ENCODE data around the gene TNFRSF18.
"Not testable (repeated sequence)": the region's sequence is repeated elsewhere in the genome, so short reads cannot be mapped to it uniquely, and the experiment has no call there.

TNFRSF18 gene

DNA sequence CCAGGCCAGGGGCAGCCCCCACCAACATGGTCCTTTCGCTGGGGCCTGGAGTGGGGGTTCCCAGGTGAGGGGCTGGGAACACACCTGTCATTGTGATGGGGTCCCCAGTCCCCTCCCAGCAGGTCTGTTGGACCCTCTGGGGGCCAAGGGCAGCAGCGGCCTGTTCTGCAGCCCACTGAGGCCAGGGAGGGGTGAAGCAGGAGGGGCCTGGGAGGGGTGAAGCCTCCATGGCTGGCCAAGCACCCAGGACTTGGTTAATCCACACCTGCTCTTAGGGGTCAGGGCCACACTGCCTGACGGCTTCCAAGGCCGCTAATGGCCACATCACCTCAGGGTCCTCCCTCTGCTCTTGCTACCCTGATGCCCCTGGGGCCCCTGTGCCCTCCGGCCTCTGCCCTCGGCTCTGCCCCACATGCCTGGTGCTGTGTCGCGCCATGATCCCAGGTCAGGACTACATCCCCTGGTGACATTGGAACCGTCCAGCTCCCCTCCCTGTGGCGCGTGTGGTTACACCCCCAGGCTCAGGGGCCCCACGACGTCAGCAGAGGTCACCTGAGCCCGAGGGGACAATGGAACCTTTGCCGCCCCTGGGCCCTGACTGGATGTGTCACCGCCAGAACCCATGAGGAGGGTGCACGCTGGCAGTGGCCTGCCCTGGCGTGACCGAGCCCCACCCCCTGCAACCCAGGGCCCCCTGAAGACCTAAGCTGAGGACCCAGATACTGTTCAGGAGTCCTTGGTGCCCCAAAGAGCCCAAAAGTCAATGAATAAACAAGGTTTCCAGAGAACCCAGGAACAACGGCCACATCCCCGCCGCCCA, 7.0 kb downstream of the TNFRSF18 start:
- DNase-seq, result no peak
- ATAC-seq, result no peak

DNA sequence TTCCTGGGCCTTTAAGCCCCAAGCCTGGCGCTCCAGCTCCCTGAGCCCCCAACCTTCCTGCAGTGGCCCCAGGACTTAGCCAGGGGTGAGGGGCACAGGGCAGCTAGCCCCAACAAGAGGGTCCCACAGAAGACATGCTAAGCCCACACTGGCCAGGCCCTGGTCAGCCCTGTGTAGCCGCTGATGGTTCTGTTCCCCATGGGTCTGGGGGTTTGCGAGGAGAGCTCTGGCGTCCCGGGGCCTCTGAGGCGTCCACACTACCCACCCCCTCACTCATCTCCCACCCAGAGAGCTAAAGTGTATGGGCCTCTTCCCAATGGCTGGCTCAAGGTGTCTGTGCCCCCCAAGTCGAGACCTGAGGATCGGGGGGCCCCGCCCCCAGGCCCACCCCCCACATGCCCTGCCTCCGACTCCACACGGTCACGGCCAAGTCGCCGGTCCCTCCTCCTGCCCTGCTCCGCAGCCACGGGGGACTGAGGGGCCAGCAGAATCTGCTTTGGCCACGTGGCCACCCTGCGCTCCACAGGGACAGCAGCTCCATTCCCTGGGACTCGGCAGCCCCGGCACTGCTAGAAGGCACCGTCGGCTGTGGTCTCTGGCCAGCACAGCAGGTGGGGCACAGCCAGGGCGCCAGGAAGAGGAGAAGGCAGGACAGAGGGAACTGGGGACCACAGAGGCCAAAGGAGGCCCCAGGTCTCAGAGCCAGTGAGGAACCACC, 7.8 kb downstream of the TNFRSF18 start:
- DNase-seq (no peak), ATAC-seq (no peak)

DNA sequence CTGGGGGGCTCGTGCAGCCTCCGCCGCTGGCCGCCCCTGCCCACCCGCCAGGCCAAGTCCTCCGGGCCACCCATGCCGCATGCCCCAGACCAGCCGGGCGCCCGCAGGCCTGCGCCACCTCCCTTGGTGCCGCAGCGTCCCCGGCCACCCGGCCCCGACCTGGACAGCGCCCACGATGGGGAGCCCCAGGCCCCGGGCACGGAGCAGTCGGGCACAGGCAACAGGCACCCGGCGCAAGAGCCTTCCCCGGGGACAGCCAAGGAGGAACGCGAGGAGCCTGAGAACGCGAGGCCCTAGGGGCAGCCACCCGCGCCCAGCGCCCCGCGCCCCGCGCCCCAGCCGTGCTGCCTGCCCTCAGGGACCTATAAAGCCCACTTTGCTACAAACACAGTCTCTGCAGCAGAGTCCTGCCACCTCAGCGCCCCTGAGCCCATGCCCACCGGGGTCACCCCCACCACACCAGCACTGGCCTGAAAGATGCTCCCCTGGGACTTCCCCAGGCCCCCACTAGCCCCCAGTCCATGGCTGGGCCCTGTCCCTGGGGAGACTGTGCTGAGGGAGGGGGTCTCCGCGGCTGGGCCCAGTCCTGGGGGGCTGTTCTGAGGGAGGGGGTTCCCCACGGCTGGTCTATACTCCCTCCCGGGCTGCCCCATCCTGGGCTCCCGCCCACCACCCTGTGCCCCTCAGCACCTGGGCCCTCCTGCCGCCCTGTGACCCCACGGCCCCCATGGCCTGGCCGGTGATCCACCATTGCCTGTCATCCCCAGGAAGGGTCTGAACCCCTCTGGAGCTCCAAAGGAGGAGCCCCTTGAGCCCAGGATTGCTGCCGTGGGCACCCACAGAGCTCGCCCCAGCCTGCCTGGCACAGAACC, 8.6 kb downstream of the TNFRSF18 start:
- ATAC-seq, result no peak
- DNase-seq, result peak; percentile 2

DNA sequence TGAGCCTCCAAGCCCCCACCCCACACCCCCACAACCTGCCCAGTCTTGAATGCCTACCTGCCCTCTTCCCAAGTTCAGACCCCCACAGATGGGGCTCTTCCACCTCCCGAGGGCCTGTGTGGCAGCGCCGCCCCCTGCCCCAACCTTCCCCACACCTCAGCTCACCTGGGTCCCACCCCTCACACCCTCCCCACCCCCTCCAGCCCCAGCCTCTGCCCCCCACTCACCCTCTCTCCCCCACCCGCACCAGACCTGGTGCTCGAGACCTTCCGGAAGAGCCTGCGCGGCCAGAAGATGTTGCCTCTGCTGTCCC, 9.2 kb downstream of the TNFRSF18 start:
- no peak for ATAC-seq

DNA sequence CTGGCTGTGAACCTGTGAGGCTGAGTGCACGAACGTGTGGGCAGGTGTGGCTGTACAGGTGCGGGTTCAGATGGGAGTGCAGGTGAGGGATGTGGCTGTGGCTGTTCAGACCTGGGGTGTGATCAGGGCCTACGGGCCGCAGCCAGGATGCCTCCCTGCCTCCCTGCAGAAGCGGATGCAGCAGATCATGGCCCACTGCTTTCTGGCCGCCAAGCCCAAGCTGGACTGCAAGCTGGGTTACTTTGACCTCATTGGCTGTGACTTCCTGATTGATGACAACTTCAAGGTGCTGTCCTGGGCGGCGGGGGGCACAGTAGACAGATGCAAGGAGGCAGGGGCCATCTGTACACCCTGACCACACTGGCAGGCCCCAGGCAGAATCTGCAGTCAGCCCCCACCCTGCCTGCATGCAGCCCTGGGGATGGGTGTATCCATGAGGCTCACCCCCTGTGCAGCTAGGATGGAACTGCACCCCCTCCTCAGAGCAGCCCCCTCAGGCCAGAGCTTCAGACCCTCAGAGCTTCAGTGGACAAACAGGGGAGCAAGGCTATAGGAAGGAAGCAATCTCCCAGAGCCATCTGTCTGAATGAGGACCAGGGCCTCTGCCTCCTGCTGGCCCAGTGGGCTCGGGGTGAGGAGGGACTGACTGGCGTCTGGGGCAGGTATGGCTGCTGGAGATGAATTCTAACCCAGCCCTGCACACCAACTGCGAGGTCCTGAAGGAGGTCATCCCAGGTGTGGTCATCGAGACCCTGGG, 9.8 kb downstream of the TNFRSF18 start:
- peak; percentile 4 for DNase-seq
- no peak for ATAC-seq

More for the DNA sequence above, 9.2 kb downstream of the TNFRSF18 start:
- no peak for DNase-seq

DNA sequence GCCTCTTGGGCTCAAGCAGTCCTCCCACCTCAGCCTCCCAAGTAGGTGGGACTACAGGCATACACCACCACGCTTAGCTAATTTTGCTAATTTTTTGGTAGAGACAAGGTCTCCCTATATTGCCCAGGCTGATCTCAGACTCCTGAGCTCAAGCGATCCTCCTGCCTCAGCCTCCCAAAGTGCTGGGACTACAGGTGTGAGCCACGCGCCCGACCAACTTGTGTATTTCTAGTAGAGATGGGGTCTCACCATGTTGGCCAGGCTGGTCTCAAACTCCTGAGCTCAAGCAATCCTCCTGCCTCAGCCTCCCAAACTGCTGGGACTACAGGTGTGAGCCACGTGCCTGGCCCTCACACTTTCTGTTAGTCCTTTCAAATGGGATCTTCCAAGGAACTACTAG, 10.7 kb downstream of the TNFRSF18 start:
- ATAC-seq, DNase-seq: not testable (repeated sequence)

DNA sequence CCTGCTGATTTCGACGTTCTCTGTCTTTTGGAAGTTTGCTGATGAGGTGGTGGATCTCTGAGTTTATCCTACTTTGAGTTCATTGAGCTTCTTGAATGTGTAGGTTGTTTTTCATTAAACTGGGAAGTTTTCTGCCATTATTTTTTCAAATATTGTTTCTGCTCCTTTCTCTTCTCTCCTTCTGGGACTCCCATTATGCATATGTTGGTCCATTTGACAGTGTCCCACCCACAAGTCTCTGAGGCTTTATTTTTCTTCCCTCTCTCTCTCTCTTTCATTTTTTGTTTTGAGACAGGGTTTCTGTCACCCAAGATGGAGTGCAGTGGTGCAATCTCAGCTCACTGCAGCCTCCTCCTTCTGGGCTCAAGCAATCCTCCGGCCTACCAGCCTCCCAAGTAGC, 11.7 kb downstream of the TNFRSF18 start:
- ATAC-seq, result no peak
- DNase-seq, result no peak

DNA sequence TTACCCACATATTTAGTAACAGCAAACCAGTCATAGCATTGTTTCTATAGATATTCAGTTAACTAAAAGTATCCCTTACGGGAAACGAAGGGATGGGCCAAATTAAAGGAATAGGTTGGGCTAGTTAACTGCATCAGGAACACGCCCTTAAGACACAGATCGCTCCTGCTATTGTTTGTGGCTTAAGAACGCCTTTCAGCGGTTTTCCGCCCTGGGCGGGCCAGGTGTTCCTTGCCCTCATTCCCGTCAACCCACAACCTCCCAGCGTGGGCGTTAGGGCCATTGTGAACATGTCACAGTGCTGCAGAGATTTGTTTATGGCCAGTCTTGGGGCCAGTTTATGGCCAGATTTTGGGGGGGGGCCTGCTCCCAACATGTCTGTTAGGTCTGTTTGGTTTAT, 14.7 kb downstream of the TNFRSF18 start:
- ATAC-seq (no peak), DNase-seq (no peak)

DNA sequence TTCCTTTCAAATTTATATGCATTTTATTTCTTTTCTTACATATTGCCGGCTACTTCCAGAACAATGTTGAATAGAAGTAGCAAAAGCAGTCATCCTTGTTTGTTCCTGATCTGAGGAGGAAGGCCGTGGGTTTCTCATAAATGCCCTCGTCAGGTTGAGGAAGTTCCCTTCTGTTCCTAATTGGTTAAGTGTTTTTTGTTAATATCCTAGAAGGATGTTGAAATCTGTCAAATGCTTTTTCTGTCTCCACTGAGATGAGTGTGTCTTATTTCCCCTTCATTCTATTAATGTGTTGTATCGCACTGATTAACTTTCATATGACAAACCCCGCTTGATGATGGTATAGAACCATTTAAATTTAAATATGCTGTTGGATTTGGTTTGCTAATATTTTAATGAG, 17.3 kb downstream of the TNFRSF18 start:
- no peak for ATAC-seq

DNA sequence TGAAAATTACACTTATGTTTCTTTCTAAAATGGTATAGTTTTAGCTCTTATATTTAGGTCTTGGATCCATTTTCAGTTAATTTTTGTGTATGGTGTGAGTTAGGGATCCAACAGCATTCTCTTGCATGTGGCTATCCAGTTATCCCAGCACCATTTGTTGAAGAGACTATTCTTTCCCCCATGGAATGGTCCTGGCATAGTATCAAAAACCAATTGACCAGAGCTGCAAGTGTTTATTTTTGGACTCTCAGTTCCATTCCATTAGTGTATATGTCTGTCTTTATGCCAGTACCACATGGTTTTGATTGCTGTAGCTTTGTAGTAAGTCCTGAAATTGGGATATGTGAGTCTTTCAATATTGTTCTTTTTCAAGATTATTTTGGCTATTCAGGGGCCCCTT, 18.5 kb downstream of the TNFRSF18 start:
- no peak for DNase-seq
- no peak for ATAC-seq

More for the DNA sequence above, 17.3 kb downstream of the TNFRSF18 start:
- DNase-seq, result no peak

DNA sequence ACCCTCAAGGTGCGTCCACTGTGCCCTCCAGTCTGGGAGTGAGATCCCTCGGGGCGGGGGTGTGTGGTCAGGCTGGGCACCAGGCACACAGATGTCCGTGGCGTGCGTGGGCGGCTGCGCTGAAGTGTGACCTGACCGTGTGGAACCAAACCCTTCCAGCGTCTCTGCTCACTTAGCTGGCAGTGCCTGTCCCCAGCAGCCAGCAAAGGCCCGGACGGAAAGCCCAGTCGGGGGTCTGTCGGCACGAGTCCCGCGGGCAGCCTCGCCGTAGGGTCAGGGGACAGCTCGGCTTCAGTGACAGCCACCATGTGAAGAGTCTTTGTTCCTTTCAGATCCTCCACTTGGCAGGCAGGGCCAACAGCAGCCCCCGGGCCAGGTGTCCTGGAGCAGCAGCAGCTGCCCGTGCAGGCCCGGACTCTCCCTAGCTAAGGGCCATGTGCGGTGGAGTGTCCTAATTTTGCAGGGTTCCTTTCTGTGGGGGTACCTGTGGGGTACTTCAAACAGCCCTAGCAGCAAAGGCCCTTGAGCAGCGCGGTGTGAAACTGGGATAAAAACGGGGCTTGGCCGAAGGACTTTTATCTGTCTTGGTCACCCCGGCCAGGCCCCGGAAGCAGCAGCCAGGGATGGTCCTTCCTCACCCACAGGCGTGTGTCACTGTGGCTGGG, 21.2 kb downstream of the TNFRSF18 start:
- DNase-seq (no peak), ATAC-seq (no peak)

DNA sequence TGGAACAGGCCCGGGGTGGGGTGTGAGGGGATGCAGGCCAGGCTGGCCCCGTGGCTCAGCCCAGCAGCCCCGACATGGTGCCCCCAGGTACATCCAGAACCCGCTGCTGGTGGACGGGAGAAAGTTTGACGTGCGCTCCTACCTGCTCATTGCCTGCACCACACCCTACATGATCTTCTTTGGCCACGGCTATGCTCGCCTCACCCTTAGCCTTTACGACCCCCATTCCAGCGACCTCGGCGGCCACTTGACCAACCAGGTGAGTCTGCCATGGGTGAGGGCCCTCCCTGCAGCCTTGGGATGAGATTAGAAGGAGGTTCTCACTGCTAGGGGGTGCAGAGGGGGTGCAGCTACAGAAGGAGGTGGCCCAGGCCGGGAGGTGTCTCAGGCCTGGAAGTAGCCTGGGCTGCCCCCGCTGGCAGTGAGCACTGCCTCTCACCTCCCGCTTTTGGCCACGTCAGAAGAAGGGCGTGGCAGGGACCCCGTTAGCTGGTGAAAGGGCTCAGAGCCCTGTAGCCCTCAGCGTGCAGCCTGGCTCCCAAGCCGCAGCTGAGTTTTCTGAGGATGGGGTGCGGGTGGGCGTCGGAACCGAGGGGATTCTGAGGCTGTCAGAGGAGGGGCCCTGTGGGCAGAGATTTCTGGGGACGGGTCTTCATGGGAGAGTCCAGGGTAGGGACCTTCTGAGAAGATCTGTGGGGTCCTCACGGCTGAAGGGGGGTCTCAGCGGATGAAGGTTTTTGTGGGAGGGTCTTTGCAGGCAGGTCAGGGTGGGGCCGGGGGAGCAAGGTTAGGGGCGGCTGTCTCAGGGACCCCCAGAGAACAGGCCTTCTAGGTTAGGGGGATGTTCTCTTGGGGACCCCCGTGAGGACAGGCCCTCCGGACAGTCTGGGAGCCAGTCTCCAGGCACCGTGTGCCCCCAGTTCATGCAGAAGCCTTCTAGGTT, 22.3 kb downstream of the TNFRSF18 start:
- DNase-seq (no peak), ATAC-seq (no peak)

DNA sequence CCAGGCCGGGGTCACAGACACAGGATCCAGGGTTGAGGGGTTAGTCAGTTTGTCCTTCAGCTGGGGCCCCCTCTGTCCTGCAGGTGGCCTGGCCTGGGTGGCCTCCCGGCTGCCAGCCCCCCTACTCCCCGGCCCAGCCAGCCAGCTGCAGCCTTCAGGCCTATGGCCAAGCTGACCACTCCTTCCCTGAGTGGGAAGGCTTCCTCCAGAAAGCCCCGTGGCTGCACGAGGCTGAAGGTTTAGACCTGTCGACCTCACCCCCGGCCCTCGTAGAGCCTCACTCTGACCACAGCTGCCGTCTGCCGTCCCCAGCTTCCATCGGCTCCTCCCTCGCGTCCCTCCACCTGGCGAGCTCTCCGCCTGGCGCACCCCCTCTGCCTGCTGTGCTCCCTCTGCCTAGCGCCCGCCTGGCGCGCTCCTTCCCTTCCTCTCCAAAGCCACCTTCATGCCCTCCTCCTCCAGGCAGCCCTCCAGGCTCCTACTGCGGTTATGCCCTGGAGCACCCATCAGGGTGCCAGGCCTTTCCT, 23.1 kb downstream of the TNFRSF18 start:
- no peak for DNase-seq

DNA sequence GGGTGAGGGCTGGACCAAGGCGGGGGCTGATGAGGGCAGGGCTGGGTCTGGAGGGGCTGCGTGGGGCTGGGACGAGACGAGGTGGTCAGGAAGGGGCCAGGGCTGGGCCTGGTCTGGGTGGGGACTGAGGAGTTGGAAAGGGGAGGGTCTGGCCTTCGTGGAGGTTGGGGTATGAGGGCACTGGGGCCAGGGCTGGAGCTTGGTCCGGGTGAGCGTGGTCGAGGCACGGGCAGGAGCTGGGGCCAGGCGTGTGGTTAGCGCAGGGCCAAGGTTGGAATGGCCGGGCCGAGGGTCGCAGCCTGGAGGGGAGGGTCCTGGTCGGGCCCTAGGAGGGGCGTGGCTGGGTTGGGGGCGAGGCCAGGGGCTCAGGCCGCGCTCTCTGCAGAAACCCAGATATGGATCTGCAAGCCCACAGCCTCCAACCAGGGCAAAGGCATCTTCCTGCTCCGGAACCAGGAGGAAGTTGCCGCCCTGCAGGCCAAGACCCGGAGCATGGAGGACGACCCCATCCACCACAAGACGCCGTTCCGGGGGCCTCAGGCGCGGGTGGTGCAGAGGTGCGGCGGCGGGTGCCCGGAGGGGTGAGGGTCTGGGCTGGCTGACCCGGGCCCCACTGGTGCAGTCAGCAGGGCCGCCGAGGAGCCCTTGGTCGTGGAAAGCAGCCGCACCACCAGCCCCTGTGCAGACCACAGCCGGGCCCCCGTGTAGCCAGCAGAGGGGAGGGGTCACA, 23.7 kb downstream of the TNFRSF18 start:
- DNase-seq, result no peak

More for the DNA sequence above, 23.1 kb downstream of the TNFRSF18 start:
- ATAC-seq, result no peak

DNA sequence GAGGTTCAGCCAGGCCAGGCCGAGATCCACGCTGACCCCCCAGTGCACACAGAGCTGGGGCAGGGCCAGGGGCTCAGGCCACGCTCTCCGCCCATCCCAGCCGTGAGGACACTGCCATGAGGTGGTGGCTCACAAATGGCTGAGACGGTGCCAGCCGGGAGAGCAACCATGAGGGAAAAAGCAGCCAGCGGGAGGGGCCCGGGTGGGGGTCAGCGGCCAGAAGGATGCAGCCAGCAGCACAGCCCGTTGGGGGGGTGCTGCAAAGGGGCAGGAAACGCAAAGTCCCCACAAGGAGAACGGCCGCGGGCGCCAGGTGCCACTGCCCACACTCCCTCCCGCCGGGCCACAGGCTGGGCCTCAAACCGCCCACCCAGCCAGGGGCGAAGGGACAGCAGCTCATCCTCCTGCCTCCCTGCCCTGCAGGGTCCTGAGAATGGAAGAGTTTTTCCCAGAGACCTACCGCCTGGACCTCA, 24.4 kb downstream of the TNFRSF18 start:
- DNase-seq (no peak), ATAC-seq (no peak)

More for the DNA sequence above, 23.7 kb downstream of the TNFRSF18 start:
- no peak for ATAC-seq

DNA sequence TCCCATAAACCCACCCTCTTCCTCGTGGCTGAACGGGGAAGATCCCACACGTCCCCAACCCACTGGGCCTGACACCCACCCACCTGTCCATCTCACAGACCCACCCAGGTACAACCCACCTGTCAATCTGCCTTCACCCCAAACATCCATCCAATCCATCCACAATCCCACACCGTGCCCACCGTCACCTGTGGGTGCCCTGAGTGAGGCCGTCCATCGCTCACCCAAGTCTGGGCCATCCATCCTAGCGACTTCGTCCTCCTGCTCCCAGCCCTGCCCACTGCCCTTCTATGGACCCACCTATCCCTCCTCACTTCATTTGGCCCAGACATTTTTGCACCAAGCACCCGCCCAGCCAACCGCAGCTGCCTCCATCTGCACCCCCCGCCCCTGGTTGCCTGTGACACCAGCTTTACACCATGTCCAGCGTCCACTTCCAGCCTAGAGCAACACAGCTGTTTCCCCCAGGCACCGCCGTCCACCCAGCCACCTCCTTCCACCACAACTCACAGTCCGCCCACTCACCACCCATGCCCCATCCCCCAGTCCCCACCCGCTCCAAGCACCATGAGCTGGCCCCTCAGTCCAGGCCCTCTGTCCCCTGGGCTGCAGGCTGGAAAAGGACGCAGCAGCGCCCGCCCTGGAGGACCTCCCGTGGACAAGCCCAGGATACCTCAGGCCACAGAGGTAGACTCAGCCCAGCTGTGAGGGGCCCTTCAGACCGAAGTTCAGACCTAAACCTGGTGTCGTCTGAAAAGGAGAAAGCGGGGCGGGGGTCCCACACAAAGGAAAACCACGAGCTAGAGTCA, 25.1 kb downstream of the TNFRSF18 start:
- no peak for DNase-seq

DNA sequence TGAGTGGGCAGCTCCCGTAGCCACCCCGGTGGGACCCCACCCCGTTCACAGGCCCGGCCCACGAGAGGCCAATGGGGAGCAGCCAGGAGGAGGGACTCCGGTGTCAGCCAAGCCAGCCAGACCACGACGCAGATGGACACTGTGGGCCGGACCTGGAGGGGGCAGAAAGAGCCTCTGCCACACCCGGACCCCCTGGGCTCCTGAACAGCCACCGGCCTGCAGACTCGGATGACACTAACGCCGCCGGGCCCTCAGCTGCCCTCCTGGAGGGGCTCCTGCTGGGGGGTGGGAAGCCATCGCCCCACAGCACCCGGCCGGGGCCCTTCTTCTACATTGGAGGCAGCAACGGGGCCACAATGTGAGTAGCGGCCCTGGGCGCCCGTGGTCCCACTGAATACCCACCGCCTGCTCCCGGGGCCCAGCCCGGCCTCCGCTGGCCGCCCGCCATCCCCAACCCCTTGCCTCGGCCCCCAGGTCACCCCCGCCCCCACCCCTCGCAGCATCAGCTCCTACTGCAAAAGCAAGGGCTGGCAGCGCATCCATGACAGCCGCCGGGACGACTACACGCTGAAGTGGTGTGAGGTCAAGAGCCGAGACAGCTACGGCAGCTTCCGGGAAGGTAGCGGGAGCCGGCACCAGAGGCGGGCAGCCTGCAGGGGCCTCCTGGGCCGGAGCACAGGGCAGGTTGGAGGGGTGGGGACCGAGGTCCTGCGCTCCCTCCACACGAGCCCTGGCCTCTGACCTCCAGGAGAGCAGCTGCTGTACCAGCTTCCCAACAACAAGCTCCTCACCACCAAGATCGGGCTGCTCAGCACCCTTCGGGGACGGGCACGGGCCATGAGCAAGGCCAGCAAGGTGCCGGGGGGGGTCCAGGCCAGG, 26.2 kb downstream of the TNFRSF18 start:
- DNase-seq (no peak), ATAC-seq (no peak)

More for the DNA sequence above, 25.1 kb downstream of the TNFRSF18 start:
- no peak for ATAC-seq

Measured in stimulated activated naive CD8-positive, alpha-beta T cell treated with anti-CD3 and anti-CD28 coated beads, Interleukin-15, Interleukin-2, amounts not matched to agents 100 U/mL and 50 U/mL, for 24 hours (primary cell).